Esophagus muscularis mucosa (tissue), 4 donors: ENCODE data around the gene CSNK2A3. TPM values are rescaled to one million over a fixed set of nuclear protein-coding genes. Genes with fewer than 3 reads are reported as not detected.
A peak's percentile ranks its signal among the peaks of the same experiment; 100 is the strongest.
"Not testable (repeated sequence)": the region's sequence is repeated elsewhere in the genome, so short reads cannot be mapped to it uniquely, and the experiment has no call there.

Experiments used
- DNase-seq: peaks from one replicate; pipeline ENCODE4 v3.0.0-alpha.2; 2017; ENCODE audit errors: extremely low spot score
- H3K27ac ChIP-seq, 4 donors: fragments of 200-600 bp; sonication (generic); replicated peaks in 1 of 4; 1 replicate in 3 of 4; 2 replicates in 1 of 4; pipeline ENCODE4 v1.5.1; 2016 to 2019; ENCODE audit warnings: mild to moderate bottlenecking in 1 of 4
- H3K27me3 ChIP-seq, 4 donors: fragments of 200-600 bp; sonication (generic); one replicate each; pipeline versions ENCODE4 v1.5.1 to v1.6.0; 2016 to 2019
- H3K36me3 ChIP-seq, 4 donors: fragments of 200-600 bp; sonication (generic); one replicate each; pipeline ENCODE4 v1.5.1; 2016 to 2019
- H3K4me1 ChIP-seq, 4 donors: fragments of 200-600 bp; sonication (generic); one replicate each; pipeline ENCODE4 v1.5.1; 2016 to 2019
- H3K4me3 ChIP-seq, 4 donors: fragments of 200-600 bp; sonication (generic); 1 replicate in 2 of 4; 2 replicates in 2 of 4; pipeline ENCODE4 v1.5.1; 2016 to 2019; ENCODE audit warnings: mild to moderate bottlenecking in 4 of 4, moderate library complexity in 1 of 4
- H3K9me3 ChIP-seq, 4 donors: fragments of 200-600 bp; sonication (generic); 1 replicate in 3 of 4; 2 replicates in 1 of 4; pipeline ENCODE4 v1.5.1; 2016 to 2019
- EP300 ChIP-seq: sonication (generic); formaldehyde crosslinking; IDR thresholded peaks from one replicate; pipeline ENCODE4 v1.6.1; 2017; ENCODE audit warnings: antibody characterized with exemption
- POLR2A ChIP-seq: fragments of 450-650 bp; IDR thresholded peaks from one replicate; pipeline ENCODE4 v1.6.1; 2017; ENCODE audit warnings: antibody characterized with exemption, moderate library complexity, mild to moderate bottlenecking, low read depth
- POLR2AphosphoS5 ChIP-seq, 2 donors: sonication (generic); formaldehyde crosslinking; IDR thresholded peaks; one replicate each; pipeline ENCODE4 v1.6.1; 2017; ENCODE audit warnings: antibody characterized with exemption in 2 of 2
- WGBS: methylation state at CpG from one replicate; pipeline ENCODE4 v1.1.5; 2018; 5-methylcytosine and 5-hydroxymethylcytosine counted together
- intact Hi-C: fragments of 100-400 bp; cut with DNase I; formaldehyde crosslinking; loops from one replicate; pipeline ENCODE4 v1.15.1; 2023
- total RNA-seq, 4 donors: library from RNA; depleted of rRNA; stranded (reverse); fragments of >200 nt; gene quantifications; one replicate each; pipeline versions ENCODE4 v1.1.0 to v1.2.1, GENCODE V29; 2016
- TF ChIP-seq, protein P1 (sequence below), 3 experiments: fragments of 200-600 bp in 2 of 3; fragments of 450-650 bp in 1 of 3; sonication (generic) in 2 of 3; IDR thresholded peaks; one replicate each; pipeline ENCODE4 v1.5.1; 2017 to 2019; ENCODE audit warnings: antibody characterized with exemption in 3 of 3, mild to moderate bottlenecking in 2 of 3, moderate library complexity in 1 of 3

Gene CSNK2A3
- total RNA-seq, 4 donors from 2014 or later = 0.83 to 2.8 (median 1.1) TPM

GRCh38 chr11:11356842-11357241 is 3.8 kb upstream of the CSNK2A3 start:
- peaks cover 0 to 6% (median 0%) of the 10 kb centered on the region in 4 donors for H3K4me1 ChIP-seq
- WGBS = 94% methylated on average over 8 of the region's 9 CpGs
- H3K9me3 ChIP-seq = no peaks in the 10 kb centered on the region
- intact Hi-C loops = no loop called here
- H3K36me3 ChIP-seq = peaks cover 0 to 5% (median 0%) of the 10 kb centered on the region in 4 donors
- TF ChIP-seq, protein P1, sequence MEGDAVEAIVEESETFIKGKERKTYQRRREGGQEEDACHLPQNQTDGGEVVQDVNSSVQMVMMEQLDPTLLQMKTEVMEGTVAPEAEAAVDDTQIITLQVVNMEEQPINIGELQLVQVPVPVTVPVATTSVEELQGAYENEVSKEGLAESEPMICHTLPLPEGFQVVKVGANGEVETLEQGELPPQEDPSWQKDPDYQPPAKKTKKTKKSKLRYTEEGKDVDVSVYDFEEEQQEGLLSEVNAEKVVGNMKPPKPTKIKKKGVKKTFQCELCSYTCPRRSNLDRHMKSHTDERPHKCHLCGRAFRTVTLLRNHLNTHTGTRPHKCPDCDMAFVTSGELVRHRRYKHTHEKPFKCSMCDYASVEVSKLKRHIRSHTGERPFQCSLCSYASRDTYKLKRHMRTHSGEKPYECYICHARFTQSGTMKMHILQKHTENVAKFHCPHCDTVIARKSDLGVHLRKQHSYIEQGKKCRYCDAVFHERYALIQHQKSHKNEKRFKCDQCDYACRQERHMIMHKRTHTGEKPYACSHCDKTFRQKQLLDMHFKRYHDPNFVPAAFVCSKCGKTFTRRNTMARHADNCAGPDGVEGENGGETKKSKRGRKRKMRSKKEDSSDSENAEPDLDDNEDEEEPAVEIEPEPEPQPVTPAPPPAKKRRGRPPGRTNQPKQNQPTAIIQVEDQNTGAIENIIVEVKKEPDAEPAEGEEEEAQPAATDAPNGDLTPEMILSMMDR (IDR thresholded peaks at IDR 0.05) = no peak
- H3K27me3 ChIP-seq = no peaks in the 10 kb centered on the region
- no peak overlapping the region for H3K27ac ChIP-seq
- DNase-seq = no peak
- H3K4me3 ChIP-seq = no peak overlapping the region

DNA sequence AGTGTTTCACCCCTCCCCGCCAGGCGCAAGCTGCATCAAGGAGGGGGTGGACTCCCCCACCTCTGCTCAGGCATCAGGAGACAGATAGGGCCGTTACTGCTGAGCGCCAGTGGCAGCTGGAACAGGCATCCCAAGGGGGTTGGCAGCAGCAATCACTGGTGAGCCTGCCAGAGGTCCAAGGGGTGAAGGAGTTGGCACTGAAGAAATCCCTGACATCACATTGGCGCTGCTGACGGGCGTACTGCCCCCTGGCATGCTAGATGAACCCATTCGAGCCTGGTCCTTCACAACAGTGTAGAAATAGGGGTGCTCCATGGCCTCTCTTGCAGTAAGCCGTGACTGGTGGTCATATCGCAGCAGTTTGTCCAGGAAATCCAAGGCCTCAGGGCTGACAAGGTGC is 1.2 kb downstream of the CSNK2A3 start:
- 81% methylated on average over 9 of the region's 10 CpGs for WGBS
- intact Hi-C loops, H3K27me3 ChIP-seq, H3K4me3 ChIP-seq, H3K27ac ChIP-seq, DNase-seq, H3K9me3 ChIP-seq, H3K36me3 ChIP-seq: not testable (repeated sequence)
- H3K4me1 ChIP-seq = peaks cover 5 to 46% (median 31%) of the 10 kb centered on the region in 4 donors

- H3K4me1 ChIP-seq = peaks cover 5 to 46% (median 32%) of the 10 kb centered on the region in 4 donors
- H3K27me3 ChIP-seq = no peaks in the 10 kb centered on the region
- DNase-seq = no peak
- no peaks in the 10 kb centered on the region for H3K9me3 ChIP-seq
- intact Hi-C loops = no loop called here
- WGBS = 91% methylated on average over 4 of the region's 4 CpGs
- no peaks in the 10 kb centered on the region for H3K36me3 ChIP-seq
- no peak overlapping the region for H3K4me3 ChIP-seq
- TF ChIP-seq POLR2AphosphoS5 (IDR thresholded peaks at IDR 0.05) (no peak), POLR2A (no peak), EP300 (no peak)
- TF ChIP-seq, protein P1 (IDR thresholded peaks at IDR 0.05) = no peak
- H3K27ac ChIP-seq = no peak overlapping the region
Observed at GRCh38 chr11:11351042-11351586, 1.9 kb downstream of the CSNK2A3 start.

GRCh38 chr11:11349870-11350337 is 3.1 kb downstream of the CSNK2A3 start:
- DNase-seq = no peak
- 5% methylated on average over 1 of the region's 1 CpG for WGBS

GRCh38 chr11:11349106-11349825 is 3.8 kb downstream of the CSNK2A3 start:
- TF ChIP-seq POLR2AphosphoS5 (IDR thresholded peaks at IDR 0.05) = no peak
- TF ChIP-seq POLR2A = no peak
- TF ChIP-seq EP300 = no peak
- TF ChIP-seq, protein P1 (IDR thresholded peaks at IDR 0.05) = no peak
- Histone ChIP-seq H3K4me1 (peaks cover 5 to 46% (median 32%) of the 10 kb centered on the region in 4 donors), H3K9me3 (no peaks in the 10 kb centered on the region), H3K4me3 (no peak overlapping the region), H3K27me3 (no peaks in the 10 kb centered on the region), H3K27ac (no peak overlapping the region), H3K36me3 (no peaks in the 10 kb centered on the region)
- WGBS = 56% methylated on average over 12 of the region's 12 CpGs
- intact Hi-C loops = no loop called here
- no peak for DNase-seq

More at GRCh38 chr11:11349870-11350337, 3.1 kb downstream of the CSNK2A3 start:
- no peaks in the 10 kb centered on the region for H3K27me3 ChIP-seq
- no peak overlapping the region for H3K4me3 ChIP-seq
- TF ChIP-seq POLR2AphosphoS5 (IDR thresholded peaks at IDR 0.05) = peak in 1 of 2 donors; percentile 15
- TF ChIP-seq, protein P1 (IDR thresholded peaks at IDR 0.05) = no peak
- peaks cover 5 to 46% (median 32%) of the 10 kb centered on the region in 4 donors for H3K4me1 ChIP-seq
- no peaks in the 10 kb centered on the region for H3K36me3 ChIP-seq
- no peak overlapping the region for H3K27ac ChIP-seq
- intact Hi-C loops = no loop called here
- H3K9me3 ChIP-seq = no peaks in the 10 kb centered on the region
